OCI-M2 (cell line): Measurements from ENCODE around the gene PDCD2L.
"Not testable (repeated sequence)": the region's sequence is repeated elsewhere in the genome, so short reads cannot be mapped to it uniquely, and the experiment has no call there.

Experiments
- DNase-seq: peaks from one replicate; lab custom pipeline; 2025; ENCODE audit not compliant: unreplicated experiment; lab: John Stamatoyannopoulos, UW

The PDCD2L gene

DNA sequence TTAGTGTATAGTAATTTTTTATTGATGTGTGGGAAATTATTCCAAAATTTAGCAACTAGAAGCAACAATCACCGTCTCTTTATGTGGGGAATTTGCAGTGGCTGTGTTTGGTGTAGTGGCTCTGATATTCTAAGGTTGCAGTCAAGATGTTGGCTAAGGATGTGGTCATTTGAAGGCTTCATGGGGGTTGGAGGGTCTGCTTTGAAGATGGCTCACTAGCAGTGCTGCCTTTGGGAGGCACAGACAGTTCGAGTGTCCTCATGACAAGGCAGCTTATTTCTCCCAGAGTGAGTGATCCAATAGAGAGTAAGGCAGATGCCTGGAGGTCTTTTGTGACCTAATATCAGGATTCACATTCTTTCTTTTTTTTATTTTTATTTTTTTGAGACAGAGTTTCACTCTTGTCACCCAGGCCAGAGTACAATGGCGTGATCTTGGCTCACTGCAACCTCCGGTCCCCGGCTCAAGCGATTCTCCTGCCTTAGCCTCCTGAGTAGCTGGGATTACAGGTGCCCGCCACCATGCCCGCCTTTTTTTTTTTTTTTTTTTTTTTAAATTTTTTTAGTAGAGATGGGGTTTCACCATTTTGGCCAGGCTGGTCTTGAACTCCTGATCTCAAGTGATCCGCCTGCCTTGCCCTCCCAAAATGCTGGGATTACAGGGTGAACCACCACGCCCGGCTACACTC, 30.5 kb upstream of the PDCD2L start:
- no peak for DNase-seq

- no peak for DNase-seq
These were observed 28.6 kb upstream of the PDCD2L start for GRCh38 chr19:34375598-34375997.

DNA sequence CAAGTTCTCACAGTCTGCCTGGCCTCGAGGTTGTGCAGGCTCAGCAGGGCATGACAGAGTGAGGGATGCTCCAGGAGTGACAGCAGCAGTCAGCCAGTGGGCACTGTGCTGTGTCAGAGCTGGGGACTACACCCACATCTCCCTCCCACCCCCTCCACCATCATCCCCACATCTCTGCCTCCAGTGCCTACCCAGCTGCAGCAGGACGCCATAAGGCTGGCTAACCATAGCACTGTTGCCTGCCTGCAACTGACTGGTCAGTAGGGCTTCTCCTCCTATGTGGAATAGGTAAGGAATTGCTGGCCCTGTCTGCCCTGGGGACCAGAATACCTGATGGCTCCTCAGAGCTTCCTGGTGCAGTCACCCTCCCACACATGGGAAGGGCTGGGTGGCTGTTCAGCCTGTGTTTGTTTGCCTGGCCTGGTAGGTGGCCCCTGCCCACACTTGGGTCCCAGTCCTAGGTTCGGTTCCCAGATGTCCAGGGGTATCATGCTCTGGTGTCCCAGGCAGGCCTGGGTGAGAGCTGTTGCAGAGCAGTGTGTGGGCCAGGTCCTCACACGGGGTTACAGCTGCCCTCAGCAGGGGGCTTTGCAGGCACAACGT, 23.5 kb upstream of the PDCD2L start:
- DNase-seq = no peak

DNA sequence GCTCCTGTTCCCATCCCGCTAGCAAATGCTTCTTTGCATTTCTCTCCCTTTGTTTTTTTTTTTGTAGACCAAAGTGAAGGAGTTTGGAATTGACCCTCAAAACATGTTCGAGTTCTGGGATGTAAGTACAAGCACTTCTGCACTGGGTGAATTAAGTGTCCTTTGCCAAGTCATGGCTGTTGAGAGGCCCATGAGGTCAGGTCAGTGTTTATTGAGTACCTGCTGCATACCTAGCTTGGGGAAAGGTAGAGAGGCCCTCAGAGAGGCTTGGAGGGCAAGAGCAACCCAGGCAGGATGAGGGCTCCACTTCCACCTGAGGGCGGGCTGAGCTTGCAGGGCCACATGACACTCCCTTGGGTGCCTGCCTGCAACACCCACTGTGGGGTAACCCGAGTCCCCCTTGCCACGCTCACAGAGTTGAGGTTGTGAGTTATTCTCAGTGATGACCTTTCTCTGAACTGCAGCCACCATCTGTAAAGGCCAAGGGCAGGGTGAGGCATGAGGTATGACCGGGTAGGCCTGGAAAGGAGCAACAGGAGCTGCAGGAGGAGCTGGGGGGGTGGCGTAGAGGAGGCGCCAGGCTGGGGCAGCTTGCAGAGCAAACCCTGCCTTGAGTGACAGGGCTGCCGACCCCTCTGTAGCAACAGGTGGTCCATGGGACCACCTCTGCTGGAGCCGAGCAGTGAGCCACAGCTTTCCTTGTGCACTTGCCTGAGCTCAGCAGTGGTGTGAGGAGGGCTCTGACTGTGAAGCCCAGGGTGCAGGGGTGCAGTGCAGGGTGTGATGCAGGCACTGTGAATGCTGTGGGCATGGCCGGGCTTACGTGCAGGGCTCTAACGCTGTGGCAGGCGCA, 22.6 kb upstream of the PDCD2L start:
- no peak for DNase-seq

GRCh38 chr19:34382471-34382870, 21.7 kb upstream of the PDCD2L start:
- no peak for DNase-seq

GRCh38 chr19:34383599-34383998, 20.6 kb upstream of the PDCD2L start:
- no peak for DNase-seq

GRCh38 chr19:34386645-34387445, 17.4 kb upstream of the PDCD2L start:
- DNase-seq = no peak

GRCh38 chr19:34387446-34387810, 16.8 kb upstream of the PDCD2L start:
- DNase-seq = no peak

DNA sequence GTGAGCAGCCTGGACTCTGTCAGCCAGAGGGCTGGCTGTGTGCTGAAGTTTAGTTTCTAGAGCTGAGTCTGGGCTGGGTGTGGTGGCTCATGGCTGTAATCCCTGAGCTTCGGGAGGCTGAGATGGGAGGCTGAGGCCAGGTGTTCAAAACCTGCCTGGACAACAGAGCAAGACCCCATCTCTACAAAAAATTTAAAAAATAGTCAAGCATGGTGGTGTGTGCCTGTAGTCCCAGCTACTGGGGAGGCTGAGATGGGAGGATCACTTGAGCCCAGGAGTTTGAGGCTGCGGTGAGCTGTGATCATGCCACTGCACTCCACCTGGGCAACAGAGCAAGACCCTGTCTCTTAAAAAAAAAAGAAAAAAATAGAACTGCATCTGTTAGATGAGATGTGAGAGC, 15.5 kb upstream of the PDCD2L start:
- DNase-seq = not testable (repeated sequence)

DNA sequence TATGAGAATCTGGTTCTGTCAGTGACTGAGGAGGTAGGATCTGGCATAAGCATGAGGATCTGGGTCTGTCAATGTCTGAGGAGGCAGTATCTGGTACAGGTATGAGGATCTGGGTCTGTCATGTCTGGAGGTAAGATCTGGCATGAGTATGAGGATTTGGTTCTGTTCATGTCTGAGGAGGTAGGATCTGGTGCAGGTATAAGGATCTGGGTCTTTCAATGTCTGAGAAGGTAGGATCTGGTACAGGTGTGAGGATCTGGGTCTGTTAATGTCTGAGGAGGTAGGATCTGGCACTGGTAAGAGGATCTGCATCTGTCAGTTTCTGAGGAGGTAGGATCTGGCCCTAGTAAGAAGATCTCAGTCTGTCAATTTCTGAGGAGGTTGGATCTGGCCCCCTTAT, 12.4 kb upstream of the PDCD2L start:
- no peak for DNase-seq

GRCh38 chr19:34393031-34393430, 11.2 kb upstream of the PDCD2L start:
- no peak for DNase-seq

GRCh38 chr19:34393629-34394028, 10.6 kb upstream of the PDCD2L start:
- DNase-seq = no peak

DNA sequence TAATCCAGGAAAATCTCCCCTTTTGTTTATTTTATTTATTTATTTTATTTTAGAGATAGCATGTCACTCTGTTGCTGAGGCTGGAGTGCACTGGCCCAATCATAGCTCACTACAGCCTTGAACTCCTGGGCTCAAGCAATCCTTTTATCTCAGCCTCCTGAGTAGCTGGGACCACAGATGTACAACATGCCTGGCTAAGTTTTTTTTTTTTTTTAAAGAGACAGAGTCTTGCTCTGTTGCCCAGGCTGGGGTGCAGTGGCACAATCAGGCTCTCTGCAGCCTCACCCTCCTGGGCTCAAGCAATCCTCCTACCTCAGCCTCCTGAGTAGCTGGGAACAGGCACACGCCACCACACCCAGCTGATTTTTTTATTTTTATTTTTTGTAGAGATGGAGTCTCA, 6.3 kb upstream of the PDCD2L start:
- DNase-seq = no peak

GRCh38 chr19:34399886-34400285, 4.3 kb upstream of the PDCD2L start:
- no peak for DNase-seq

- not testable (repeated sequence) for DNase-seq
These were observed 3.4 kb upstream of the PDCD2L start for GRCh38 chr19:34400844-34401243.

GRCh38 chr19:34402074-34402600, 2.1 kb upstream of the PDCD2L start:
- no peak for DNase-seq

- DNase-seq = no peak
These were observed 453 bp upstream of the PDCD2L start for GRCh38 chr19:34403784-34404108.

GRCh38 chr19:34405892-34406660, 1.9 kb downstream of the PDCD2L start:
- DNase-seq = no peak

DNA sequence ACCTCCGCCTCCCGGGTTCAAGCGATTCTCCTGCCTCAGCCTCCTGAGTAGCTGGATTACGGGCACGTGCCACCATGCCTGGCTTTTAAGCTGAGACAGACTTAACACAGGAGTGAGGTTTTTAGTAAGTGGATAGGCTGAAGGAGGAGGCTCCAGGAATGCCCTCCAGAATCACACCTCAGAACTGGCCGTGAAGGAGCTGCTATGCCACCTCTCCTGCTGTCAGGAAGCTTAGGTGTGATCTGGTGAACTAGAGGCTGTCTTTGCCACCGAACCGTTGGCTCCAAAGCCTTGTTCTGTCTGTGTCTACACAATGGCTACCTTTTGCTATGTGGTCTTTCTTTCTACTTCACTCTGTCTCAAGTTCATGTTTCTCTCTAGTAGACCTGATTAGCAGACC, 4.2 kb downstream of the PDCD2L start:
- no peak for DNase-seq
